GM19467 (cell line): ENCODE data around the gene MYO15A.

Experiments used
- ATAC-seq: cut with Tn5 transposase; IDR thresholded peaks from one replicate; pipeline ENCODE4 v1.9.1; 2021; ENCODE audit warnings: mild to moderate bottlenecking, moderate library complexity; ENCODE audit not compliant: unreplicated experiment

MYO15A gene

GRCh38 chr17:18129041-18129502 is 20.5 kb downstream of the MYO15A start:
- no peak for ATAC-seq

GRCh38 chr17:18132711-18133110 is 24.2 kb downstream of the MYO15A start:
- no peak for ATAC-seq

- no peak for ATAC-seq
Measured at GRCh38 chr17:18136357-18136756, 27.8 kb downstream of the MYO15A start.

GRCh38 chr17:18138065-18138749 is 29.7 kb downstream of the MYO15A start:
- no peak for ATAC-seq

GRCh38 chr17:18139092-18139491 is 30.5 kb downstream of the MYO15A start:
- ATAC-seq, result no peak

- no peak for ATAC-seq
Measured at GRCh38 chr17:18139498-18139897, 30.9 kb downstream of the MYO15A start.

GRCh38 chr17:18139949-18140348 is 31.4 kb downstream of the MYO15A start:
- no peak for ATAC-seq

GRCh38 chr17:18140648-18141047 is 32.1 kb downstream of the MYO15A start:
- ATAC-seq, result no peak

- no peak for ATAC-seq
Measured at GRCh38 chr17:18141210-18141803, 32.8 kb downstream of the MYO15A start.

- ATAC-seq, result no peak
Measured at GRCh38 chr17:18142417-18142816, 33.9 kb downstream of the MYO15A start.

- no peak for ATAC-seq
Measured at GRCh38 chr17:18143044-18143936, 34.7 kb downstream of the MYO15A start.

GRCh38 chr17:18144261-18144660 is 35.7 kb downstream of the MYO15A start:
- no peak for ATAC-seq

- ATAC-seq, result no peak
Measured at GRCh38 chr17:18144855-18145254, 36.3 kb downstream of the MYO15A start.

- no peak for ATAC-seq
Measured at GRCh38 chr17:18145811-18146210, 37.3 kb downstream of the MYO15A start.

- no peak for ATAC-seq
Measured at GRCh38 chr17:18146259-18146658, 37.7 kb downstream of the MYO15A start.

- ATAC-seq, result no peak
Measured at GRCh38 chr17:18146980-18147379, 38.4 kb downstream of the MYO15A start.

- no peak for ATAC-seq
Measured at GRCh38 chr17:18148586-18148985, 40.0 kb downstream of the MYO15A start.

GRCh38 chr17:18151290-18151689 is 42.7 kb downstream of the MYO15A start:
- no peak for ATAC-seq

GRCh38 chr17:18155179-18155578 is 46.6 kb downstream of the MYO15A start:
- ATAC-seq, result no peak

GRCh38 chr17:18156171-18156975 is 47.8 kb downstream of the MYO15A start:
- ATAC-seq, result no peak

GRCh38 chr17:18156976-18157280 is 48.4 kb downstream of the MYO15A start:
- ATAC-seq, result no peak
